Mucosa of descending colon (tissue), 3 donors: ENCODE results near the gene ZNF891. TPM values are rescaled to one million over a fixed set of nuclear protein-coding genes. Genes with fewer than 3 reads are reported as not detected.

Experiments used
- ATAC-seq: fragments of 200-7000 bp; cut with Tn5 transposase; one replicate; pipeline ENCODE4 v1.9.1; 2020; ENCODE audit warnings: mild to moderate bottlenecking, moderate library complexity
- DNase-seq, 3 donors: peaks; one replicate each; pipeline ENCODE4 v3.0.0-alpha.2; 2020
- H3K36me3 ChIP-seq: fragments of 200-600 bp; one replicate; pipeline ENCODE4 v1.8.0; 2021; ENCODE audit warnings: low read depth, mild to moderate bottlenecking
- H3K4me1 ChIP-seq: fragments of 200-600 bp; one replicate; pipeline ENCODE4 v1.8.0; 2021; ENCODE audit warnings: low read depth, mild to moderate bottlenecking
- H3K4me3 ChIP-seq: fragments of 200-600 bp; one replicate; pipeline ENCODE4 v1.8.0; 2021; ENCODE audit warnings: mild to moderate bottlenecking
- H3K9me3 ChIP-seq: fragments of 200-600 bp; one replicate; pipeline ENCODE4 v1.8.0; 2021; ENCODE audit warnings: mild to moderate bottlenecking
- CTCF ChIP-seq: fragments of 200-600 bp; IDR thresholded peaks from one replicate; pipeline ENCODE4 v1.8.0; 2022; ENCODE audit warnings: antibody characterized with exemption, mild to moderate bottlenecking
- intact Hi-C, 2 donors: fragments of 100-400 bp; cut with DNase I in 1 of 2; cut with micrococcal nuclease in 1 of 2; formaldehyde crosslinking; loops; one replicate each; pipeline versions ENCODE4 v1.11.0 to v1.11.1; 2022; cut with DNase I, micrococcal nuclease
- total RNA-seq, 3 donors: library from RNA; stranded (reverse); fragmentation: NEBNext Ultra II Directional in 2 of 3; extraction: Animal tissue kit (Norgen Biotek cat#: 25700) in 2 of 3; gene quantifications; one replicate each; pipeline versions ENCODE4 v1.2.1 to v1.2.4, GENCODE V29; 2021 to 2023
- donor health status: DM: no; HTN: no; CAD: no; lungs with moderate emphysema.
- donor health status: DM: no; HTN: no; CAD: no.
- donor health status: DM: no; HTN: yes; CAD: no.

ZNF891 gene
- total RNA-seq, 3 donors from 2014 or later, result 1.4 to 4.3 (median 2.3) TPM

- Histone ChIP-seq H3K9me3 (peaks cover 98% of the 10 kb centered on the region), H3K4me1 (no peaks in the 10 kb centered on the region), H3K4me3 (no peak overlapping the region), H3K36me3 (peaks cover 4% of the 10 kb centered on the region)
- ATAC-seq (no peak), DNase-seq (no peak)
- TF ChIP-seq CTCF, result no peak
- intact Hi-C loops, result no loop called here
Observed at GRCh38 chr12:133145981-133146380, 15.9 kb upstream of the ZNF891 start.

GRCh38 chr12:133135747-133136146 lies 5.7 kb upstream of the ZNF891 start:
- ATAC-seq (no peak), DNase-seq (no peak)
- no peak for TF ChIP-seq CTCF
- Histone ChIP-seq H3K36me3 (no peaks in the 10 kb centered on the region), H3K4me1 (peaks cover 4% of the 10 kb centered on the region), H3K9me3 (peaks cover 88% of the 10 kb centered on the region), H3K4me3 (no peak overlapping the region)
- intact Hi-C loops, result no loop called here

GRCh38 chr12:133130808-133131128 lies 694 bp upstream of the ZNF891 start:
- intact Hi-C loops, result loop anchor here in 1 of 2 donors (2.0 kb wide), 1 partner anchor 50 kb away; the partner anchor contains the start of gene ZNF140

GRCh38 chr12:133129368-133130037 lies 571 bp downstream of the ZNF891 start:
- DNase-seq, result peak in 1 of 3 donors; percentile 36
- Histone ChIP-seq H3K9me3 (peaks cover 74% of the 10 kb centered on the region), H3K4me1 (peaks cover 6% of the 10 kb centered on the region), H3K4me3 (peak overlapping the region; percentile 45), H3K36me3 (no peaks in the 10 kb centered on the region)
- intact Hi-C loops, result loop anchor here in 1 of 2 donors (2.0 kb wide), 1 partner anchor 49 kb away; the partner anchor contains the start of gene ZNF140
- TF ChIP-seq CTCF, result no peak
- ATAC-seq, result peak; percentile 34

More at GRCh38 chr12:133130808-133131128, 694 bp upstream of the ZNF891 start:
- H3K4me1 ChIP-seq, result peaks cover 6% of the 10 kb centered on the region
- ATAC-seq (peak; percentile 0), DNase-seq (peak; percentile 55 to 64 (median 61))
- peaks cover 74% of the 10 kb centered on the region for H3K9me3 ChIP-seq
- no peak for TF ChIP-seq CTCF
- H3K36me3 ChIP-seq, result no peaks in the 10 kb centered on the region
- H3K4me3 ChIP-seq, result peak overlapping the region; percentile 45

GRCh38 chr12:133124674-133125073 lies 5.4 kb downstream of the ZNF891 start:
- ATAC-seq, result no peak
- Histone ChIP-seq H3K36me3 (no peaks in the 10 kb centered on the region), H3K4me1 (peaks cover 2% of the 10 kb centered on the region), H3K9me3 (peaks cover 96% of the 10 kb centered on the region), H3K4me3 (no peak overlapping the region)
- intact Hi-C loops, result no loop called here
- no peak for TF ChIP-seq CTCF
- DNase-seq, result no peak
